ENCODE measurements around the gene SFRP2.

- TF ChIP-seq SP1 (IDR thresholded peaks at IDR 0.05) (no peak), ATF3 (IDR thresholded peaks at IDR 0.05) (no peak), CTCF (IDR thresholded peaks at IDR 0.05; ENCODE audit: low read depth, low read length, missing input control) (no peak), YY1 (IDR thresholded peaks at IDR 0.05) (no peak), GABPA (IDR thresholded peaks at IDR 0.05 in 1 of 2, conservative IDR thresholded peaks at IDR 0.05 in 1 of 2) (no peak), RAD21 (IDR thresholded peaks at IDR 0.05) (no peak), JUND (IDR thresholded peaks at IDR 0.05) (no peak), FOXA1 (IDR thresholded peaks at IDR 0.05) (no peak), NR2F2 (IDR thresholded peaks at IDR 0.05) (no peak), MAX (IDR thresholded peaks at IDR 0.05) (no peak), TAF1 (conservative IDR thresholded peaks at IDR 0.05) (no peak), ZBTB33 (IDR thresholded peaks at IDR 0.05) (no peak), HNF4A (conservative IDR thresholded peaks at IDR 0.05) (no peak), REST (IDR thresholded peaks at IDR 0.05) (no peak)
Observed at GRCh38 chr4:153778383-153778782, 10.5 kb downstream of the SFRP2 start.
